Measurements from ENCODE around the gene PTPRK. TPM values are rescaled to one million over a fixed set of nuclear protein-coding genes. Genes with fewer than 3 reads are reported as not detected.
A peak's percentile ranks its signal among the peaks of the same experiment; 100 is the strongest.

PTPRK gene
- total and polyA plus RNA-seq, 2 of the 13 experiments (the other 11 are each of a cell fraction or from before 2014, with no cell fraction given), result 43.6 to 98.3 TPM

DNA sequence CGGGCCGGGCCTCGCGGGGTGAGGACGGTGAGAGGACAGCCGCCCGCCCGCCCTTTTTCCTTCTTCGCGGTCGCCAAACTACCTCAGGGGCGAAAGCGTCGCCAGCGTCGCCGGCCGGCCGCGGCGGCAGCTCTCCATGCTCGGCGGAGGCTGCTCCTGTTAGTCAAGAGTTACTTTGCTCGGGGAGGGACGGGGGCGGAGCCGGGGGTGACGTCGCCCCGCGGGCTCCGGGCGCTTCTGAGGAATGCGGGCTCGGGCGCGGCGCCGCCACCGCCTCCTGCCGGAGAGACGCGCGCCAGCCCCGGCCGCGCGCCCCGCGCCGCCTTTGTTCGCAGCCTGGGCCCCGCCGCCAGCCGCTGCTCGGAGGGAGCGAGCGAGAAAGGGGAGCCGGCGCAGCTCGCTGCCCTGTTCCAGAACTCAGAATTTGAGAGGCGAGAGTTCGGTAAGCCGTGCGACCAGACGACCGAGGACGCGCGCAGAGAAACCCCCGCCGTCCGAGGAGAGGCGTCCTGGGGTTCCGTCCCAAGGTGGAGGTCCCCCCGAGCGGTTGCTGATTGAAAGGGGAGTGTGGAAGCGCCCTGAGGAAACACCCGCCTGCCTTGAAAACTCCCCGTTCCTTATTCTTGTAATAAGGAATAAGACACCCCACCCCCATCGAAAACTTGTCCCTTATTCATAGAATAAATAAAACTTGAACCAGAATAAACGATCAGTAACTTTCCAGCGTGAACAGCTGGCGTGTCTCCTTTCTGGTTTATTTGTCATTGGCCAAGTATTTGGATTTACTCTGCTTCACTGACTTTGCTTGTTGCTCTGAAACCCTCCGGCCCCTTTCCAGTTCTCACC lies at the start of gene PTPRK (continued):
- TF ChIP-seq SRSF9 (IDR thresholded peaks at IDR 0.05; ENCODE audit: borderline replicate concordance, insufficient read depth, low read depth, low read length, poor library complexity, severe bottlenecking) (no peak), NONO (IDR thresholded peaks at IDR 0.05) (no peak), NONO (CRISPR knock-in tag; conservative IDR thresholded peaks at IDR 0.05) (peak; percentile 84), CSRNP2 (CRISPR knock-in tag; conservative IDR thresholded peaks at IDR 0.05; ENCODE audit: low read depth) (no peak), IRF1 (CRISPR knock-in tag; IDR thresholded peaks at IDR 0.05; ENCODE audit: low read depth) (no peak), DMAP1 (CRISPR knock-in tag; IDR thresholded peaks at IDR 0.05) (peak; percentile 48), HMG20A (CRISPR knock-in tag; IDR thresholded peaks at IDR 0.05; ENCODE audit: borderline replicate concordance) (no peak; the same call in 1 of the 2 replicates), ZNF263 (CRISPR knock-in tag; IDR thresholded peaks at IDR 0.05) (no peak), ZFY (CRISPR knock-in tag; IDR thresholded peaks at IDR 0.05) (peak; percentile 51; the same call in 1 of the 2 replicates), SIN3A (IDR thresholded peaks at IDR 0.05; ENCODE audit: borderline replicate concordance, low read depth, low read length) (peak; percentile 83; the same call in 1 of the 2 replicates), SSRP1 (CRISPR knock-in tag; IDR thresholded peaks at IDR 0.05) (no peak; the same call in 1 of the 2 replicates), ZFP36 (IDR thresholded peaks at IDR 0.05; ENCODE audit: borderline replicate concordance, low read depth, low read length, partially characterized antibody) (no peak), ZNF704 (CRISPR knock-in tag; IDR thresholded peaks at IDR 0.05; ENCODE audit: borderline replicate concordance) (peak; percentile 63; the same call in 1 of the 2 replicates), ZFP36L2 (CRISPR knock-in tag; IDR thresholded peaks at IDR 0.05) (no peak), ZNF441 (CRISPR knock-in tag; IDR thresholded peaks at IDR 0.05; ENCODE audit: borderline replicate concordance) (no peak), POLR2G (IDR thresholded peaks at IDR 0.05; ENCODE audit: low read depth, low read length) (peak; percentile 97), NCOA2 (CRISPR knock-in tag; IDR thresholded peaks at IDR 0.05) (peak; percentile 62; the same call in 1 of the 2 replicates), SPEN (CRISPR knock-in tag; IDR thresholded peaks at IDR 0.05; ENCODE audit: low read depth) (no peak; the same call in 1 of the 2 replicates)
- TF ChIP-seq, protein P1, sequence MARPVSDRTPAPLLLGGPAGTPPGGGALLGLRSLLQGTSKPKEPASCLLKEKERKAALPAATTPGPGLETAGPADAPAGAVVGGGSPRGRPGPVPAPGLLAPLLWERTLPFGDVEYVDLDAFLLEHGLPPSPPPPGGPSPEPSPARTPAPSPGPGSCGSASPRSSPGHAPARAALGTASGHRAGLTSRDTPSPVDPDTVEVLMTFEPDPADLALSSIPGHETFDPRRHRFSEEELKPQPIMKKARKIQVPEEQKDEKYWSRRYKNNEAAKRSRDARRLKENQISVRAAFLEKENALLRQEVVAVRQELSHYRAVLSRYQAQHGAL (CRISPR knock-in tag; IDR thresholded peaks at IDR 0.05; ENCODE audit: not compliant biosample characterization), result no peak
- TF ChIP-seq, protein P2, sequence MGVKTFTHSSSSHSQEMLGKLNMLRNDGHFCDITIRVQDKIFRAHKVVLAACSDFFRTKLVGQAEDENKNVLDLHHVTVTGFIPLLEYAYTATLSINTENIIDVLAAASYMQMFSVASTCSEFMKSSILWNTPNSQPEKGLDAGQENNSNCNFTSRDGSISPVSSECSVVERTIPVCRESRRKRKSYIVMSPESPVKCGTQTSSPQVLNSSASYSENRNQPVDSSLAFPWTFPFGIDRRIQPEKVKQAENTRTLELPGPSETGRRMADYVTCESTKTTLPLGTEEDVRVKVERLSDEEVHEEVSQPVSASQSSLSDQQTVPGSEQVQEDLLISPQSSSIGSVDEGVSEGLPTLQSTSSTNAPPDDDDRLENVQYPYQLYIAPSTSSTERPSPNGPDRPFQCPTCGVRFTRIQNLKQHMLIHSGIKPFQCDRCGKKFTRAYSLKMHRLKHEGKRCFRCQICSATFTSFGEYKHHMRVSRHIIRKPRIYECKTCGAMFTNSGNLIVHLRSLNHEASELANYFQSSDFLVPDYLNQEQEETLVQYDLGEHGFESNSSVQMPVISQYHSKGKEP (CRISPR knock-in tag; IDR thresholded peaks at IDR 0.05), result no peak
- TF ChIP-seq, protein P3, sequence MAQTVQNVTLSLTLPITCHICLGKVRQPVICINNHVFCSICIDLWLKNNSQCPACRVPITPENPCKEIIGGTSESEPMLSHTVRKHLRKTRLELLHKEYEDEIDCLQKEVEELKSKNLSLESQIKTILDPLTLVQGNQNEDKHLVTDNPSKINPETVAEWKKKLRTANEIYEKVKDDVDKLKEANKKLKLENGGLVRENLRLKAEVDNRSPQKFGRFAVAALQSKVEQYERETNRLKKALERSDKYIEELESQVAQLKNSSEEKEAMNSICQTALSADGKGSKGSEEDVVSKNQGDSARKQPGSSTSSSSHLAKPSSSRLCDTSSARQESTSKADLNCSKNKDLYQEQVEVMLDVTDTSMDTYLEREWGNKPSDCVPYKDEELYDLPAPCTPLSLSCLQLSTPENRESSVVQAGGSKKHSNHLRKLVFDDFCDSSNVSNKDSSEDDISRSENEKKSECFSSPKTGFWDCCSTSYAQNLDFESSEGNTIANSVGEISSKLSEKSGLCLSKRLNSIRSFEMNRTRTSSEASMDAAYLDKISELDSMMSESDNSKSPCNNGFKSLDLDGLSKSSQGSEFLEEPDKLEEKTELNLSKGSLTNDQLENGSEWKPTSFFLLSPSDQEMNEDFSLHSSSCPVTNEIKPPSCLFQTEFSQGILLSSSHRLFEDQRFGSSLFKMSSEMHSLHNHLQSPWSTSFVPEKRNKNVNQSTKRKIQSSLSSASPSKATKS (CRISPR knock-in tag; IDR thresholded peaks at IDR 0.05), result peak; percentile 3; the same call in 1 of the 2 replicates

All from HepG2 (cell line).